Neuronal stem cell (in vitro differentiated cells): Measurements from ENCODE around the gene RSAD2.

ENCODE experiments used
- DNase-seq: peaks from one replicate; pipeline ENCODE4 v3.0.0-alpha.2; 2013; ENCODE audit warnings: low spot score
- H2AFZ ChIP-seq: one replicate; pipeline ENCODE4 v1.6.1; 2013; ENCODE audit warnings: mild to moderate bottlenecking, low read length, inconsistent platforms
- H2AK5ac ChIP-seq: 2 replicates; pipeline ENCODE4 v1.6.1; 2013; ENCODE audit warnings: low read depth, mild to moderate bottlenecking, inconsistent platforms, low read length, moderate library complexity, mixed read lengths
- H2BK120ac ChIP-seq: 2 replicates; pipeline ENCODE4 v1.6.1; 2013; ENCODE audit warnings: low read depth, mild to moderate bottlenecking, inconsistent platforms, low read length, moderate library complexity, mixed read lengths
- H2BK12ac ChIP-seq: one replicate; pipeline ENCODE4 v1.6.1; 2013; ENCODE audit warnings: low read length, inconsistent platforms
- H2BK15ac ChIP-seq: 2 replicates; pipeline ENCODE4 v1.6.1; 2013; ENCODE audit warnings: mild to moderate bottlenecking, low read length, inconsistent platforms, mixed read lengths
- H2BK5ac ChIP-seq: one replicate; pipeline ENCODE4 v1.6.1; 2013; ENCODE audit warnings: inconsistent platforms, mild to moderate bottlenecking, low read length, moderate library complexity
- H3K14ac ChIP-seq: one replicate; pipeline ENCODE4 v1.6.1; 2013; ENCODE audit warnings: low read length, inconsistent platforms
- H3K18ac ChIP-seq: 2 replicates; pipeline ENCODE4 v1.6.1; 2013; ENCODE audit warnings: low read length, inconsistent platforms
- H3K23ac ChIP-seq: 2 replicates; pipeline ENCODE4 v1.6.1; 2013; ENCODE audit warnings: low read depth, mild to moderate bottlenecking, mixed read lengths, low read length, inconsistent platforms; ENCODE audit not compliant: poor library complexity
- H3K27ac ChIP-seq: replicated peaks from 3 replicates; pipeline ENCODE4 v1.5.1; 2013; ENCODE audit warnings: low read length, inconsistent platforms
- H3K27me3 ChIP-seq, 3 experiments: 2 replicates each; pipeline ENCODE4 v1.6.1; 2013; ENCODE audit warnings: low read length in 3 of 3, mild to moderate bottlenecking in 2 of 3, inconsistent platforms in 1 of 3, low read depth in 1 of 3, mixed read lengths in 1 of 3, moderate library complexity in 1 of 3; ENCODE audit not compliant: control insufficient read depth in 3 of 3, insufficient read depth in 3 of 3
- H3K36me3 ChIP-seq, 2 donors: replicated peaks in 1 of 2; 2 replicates each; pipeline ENCODE4 v1.6.1; 2013; ENCODE audit warnings: low read length in 2 of 2; ENCODE audit not compliant: control insufficient read depth in 2 of 2, insufficient read depth in 2 of 2
- H3K4ac ChIP-seq: 2 replicates; pipeline ENCODE4 v1.6.1; 2013; ENCODE audit warnings: inconsistent platforms, mild to moderate bottlenecking, low read length, moderate library complexity
- H3K4me1 ChIP-seq, 2 donors: 1 replicate in 1 of 2; 2 replicates in 1 of 2; pipeline ENCODE4 v1.6.1; 2013; ENCODE audit warnings: low read length in 2 of 2, low read depth in 1 of 2; ENCODE audit not compliant: control insufficient read depth in 2 of 2, insufficient read depth in 1 of 2
- H3K4me2 ChIP-seq: one replicate; pipeline ENCODE4 v1.6.1; 2013; ENCODE audit warnings: mild to moderate bottlenecking, low read length, inconsistent platforms; ENCODE audit not compliant: insufficient read depth, poor library complexity, severe bottlenecking
- H3K4me3 ChIP-seq, 2 donors: 2 replicates each; pipeline ENCODE4 v1.5.1; 2013; ENCODE audit warnings: low read length in 2 of 2, mild to moderate bottlenecking in 2 of 2, inconsistent platforms in 1 of 2, moderate library complexity in 1 of 2
- H3K79me1 ChIP-seq: one replicate; pipeline ENCODE4 v1.6.1; 2013; ENCODE audit warnings: low read depth, mild to moderate bottlenecking, inconsistent platforms, low read length, moderate library complexity
- H3K9ac ChIP-seq: one replicate; pipeline ENCODE4 v1.6.1; 2013; ENCODE audit warnings: mild to moderate bottlenecking, low read depth, low read length, inconsistent platforms; ENCODE audit not compliant: poor library complexity
- H3K9me3 ChIP-seq, 2 donors: replicated peaks in 1 of 2; 2 replicates each; pipeline versions ENCODE3 to v1.6.1; 2013; ENCODE audit warnings: low read length in 2 of 2, mild to moderate bottlenecking in 2 of 2, inconsistent platforms in 1 of 2, low read depth in 1 of 2, mixed read lengths in 1 of 2, moderate library complexity in 1 of 2; ENCODE audit not compliant: control insufficient read depth in 2 of 2, insufficient read depth in 1 of 2
- H4K8ac ChIP-seq: one replicate; pipeline ENCODE4 v1.6.1; 2013; ENCODE audit warnings: low read depth, mild to moderate bottlenecking, inconsistent platforms, low read length, moderate library complexity
- H4K91ac ChIP-seq: one replicate; pipeline ENCODE4 v1.6.1; 2013; ENCODE audit warnings: low read length, low read depth, mild to moderate bottlenecking, inconsistent platforms; ENCODE audit not compliant: poor library complexity
- WGBS, 2 donors: extraction: QIAGEN DNeasy Blood & Tissue Kit; methylation state at CpG; one replicate each; pipeline ENCODE4 v1.1.7; 2013; ENCODE audit warnings: missing lambda C conversion rate in 2 of 2, mixed read lengths in 1 of 2; ENCODE audit not compliant: insufficient read length in 2 of 2, insufficient replicate concordance in 1 of 2; ENCODE audit errors: extremely low coverage in 2 of 2; 5-methylcytosine and 5-hydroxymethylcytosine counted together

RSAD2 gene

DNA sequence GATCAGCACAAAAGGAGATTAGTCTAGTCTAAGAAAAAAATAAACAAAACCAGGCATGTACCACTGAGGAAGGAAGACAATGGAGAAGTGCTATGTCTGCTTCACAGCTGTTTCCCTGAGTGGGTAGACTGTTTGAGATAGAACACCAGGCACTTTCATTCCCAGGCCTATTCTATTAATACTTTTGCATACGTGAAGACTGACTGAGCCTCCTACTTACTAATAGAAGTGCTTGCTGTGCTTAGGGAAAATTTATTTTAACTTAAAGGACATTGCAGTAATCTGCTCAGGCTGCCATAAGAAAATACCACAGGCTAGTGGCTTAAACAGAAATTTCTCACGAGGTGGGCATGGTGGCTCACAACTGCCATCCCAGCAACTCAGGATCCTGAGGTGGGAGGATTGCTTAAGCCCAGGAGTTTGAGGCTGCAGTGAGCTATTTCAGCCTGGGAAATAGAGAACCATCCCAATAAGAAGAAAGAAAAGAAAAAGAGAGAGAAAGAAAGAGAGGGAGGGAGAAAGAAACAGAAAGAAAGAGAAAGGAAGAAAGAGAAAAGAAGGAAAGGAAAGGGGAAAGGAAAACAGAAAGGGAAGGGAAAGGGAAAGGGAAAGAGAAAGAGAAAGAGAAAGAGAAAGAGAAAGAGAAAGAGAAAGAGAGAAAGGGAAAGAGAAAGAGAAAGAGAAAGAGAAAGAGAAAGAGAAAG is 44.8 kb upstream of the RSAD2 start:
- no CpG with 5 or more reads among the region's 2 CpGs for WGBS, 2 donors
- Histone ChIP-seq H3K18ac (no peak overlapping the region), H2BK12ac (no peak overlapping the region), H3K27ac (no peak overlapping the region), H3K9ac (no peak overlapping the region), H3K79me1 (no peaks in the 10 kb centered on the region), H3K36me3 (no peaks in the 10 kb centered on the region), H4K91ac (no peak overlapping the region), H3K4me2 (no peak overlapping the region), H2AK5ac (no peak overlapping the region), H3K23ac (no peak overlapping the region), H2BK15ac (no peak overlapping the region), H2BK120ac (no peak overlapping the region), H3K4me1 (peaks cover 0 to 2% of the 10 kb centered on the region in 2 donors), H3K27me3 (peaks cover 0 to 2% (median 0%) of the 10 kb centered on the region in 3 experiments), H3K9me3 (peaks cover 4 to 19% of the 10 kb centered on the region in 2 donors), H3K14ac (no peak overlapping the region), H3K4ac (no peak overlapping the region), H2AFZ (no peak overlapping the region), H2BK5ac (no peak overlapping the region), H4K8ac (no peak overlapping the region), H3K4me3 (no peak overlapping the region)
- DNase-seq, result no peak

DNA sequence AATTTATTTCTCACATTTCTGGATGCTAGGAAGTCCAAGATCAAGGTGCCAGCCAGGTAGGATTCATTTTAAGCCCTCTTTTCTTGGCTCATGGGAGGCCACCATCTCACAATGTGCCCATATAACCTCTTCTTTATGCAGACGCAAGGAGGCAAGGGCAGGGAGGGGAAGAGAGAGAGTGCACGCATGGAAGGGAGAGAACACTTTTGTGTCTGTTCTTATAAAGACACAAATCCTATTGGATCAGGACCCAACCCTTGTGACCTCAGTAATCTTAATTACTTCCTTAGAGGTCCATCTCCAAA is 44.3 kb upstream of the RSAD2 start:
- no peak overlapping the region for H3K14ac ChIP-seq
- H2BK5ac ChIP-seq, result no peak overlapping the region
- H3K4ac ChIP-seq, result no peak overlapping the region
- H2AK5ac ChIP-seq, result no peak overlapping the region
- H3K4me1 ChIP-seq, result no peaks in the 10 kb centered on the region
- no peak overlapping the region for H2BK12ac ChIP-seq
- no peak overlapping the region for H2AFZ ChIP-seq
- no peak overlapping the region for H3K27ac ChIP-seq
- WGBS, 2 donors, result no CpG with 5 or more reads among the region's 2 CpGs
- no peak overlapping the region for H4K91ac ChIP-seq
- H2BK15ac ChIP-seq, result no peak overlapping the region
- H3K23ac ChIP-seq, result no peak overlapping the region
- peaks cover 0 to 2% (median 0%) of the 10 kb centered on the region in 3 experiments for H3K27me3 ChIP-seq
- no peak overlapping the region for H3K4me2 ChIP-seq
- no peak overlapping the region for H3K9ac ChIP-seq
- no peak overlapping the region for H3K18ac ChIP-seq
- no peaks in the 10 kb centered on the region for H3K79me1 ChIP-seq
- no peak overlapping the region for H4K8ac ChIP-seq
- no peaks in the 10 kb centered on the region for H3K36me3 ChIP-seq
- H3K9me3 ChIP-seq, result peaks cover 4 to 19% of the 10 kb centered on the region in 2 donors
- no peak for DNase-seq
- H2BK120ac ChIP-seq, result no peak overlapping the region
- no peak overlapping the region for H3K4me3 ChIP-seq

DNA sequence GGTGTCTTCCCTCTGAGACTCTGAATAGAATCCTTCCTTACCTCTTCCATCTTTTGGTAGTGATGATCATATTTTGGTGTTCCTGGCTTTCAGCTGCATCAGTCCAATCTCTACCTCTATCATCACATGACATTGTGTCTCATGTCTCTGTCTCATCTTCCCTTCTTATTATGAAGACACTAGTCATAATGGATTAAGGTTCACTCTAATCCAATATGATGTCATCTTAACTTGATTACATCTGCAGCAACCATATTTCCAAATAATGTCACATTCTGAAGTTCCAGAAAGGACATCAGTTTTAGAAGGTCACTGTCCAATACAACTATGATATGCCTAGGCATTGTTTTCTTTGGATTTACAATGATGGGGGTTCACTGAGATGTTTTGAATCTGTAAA is 43.4 kb upstream of the RSAD2 start:
- Histone ChIP-seq H4K91ac (no peak overlapping the region), H3K4me1 (no peaks in the 10 kb centered on the region), H3K4me2 (no peak overlapping the region), H4K8ac (no peak overlapping the region), H2BK5ac (no peak overlapping the region), H3K27me3 (peaks cover 0 to 2% (median 0%) of the 10 kb centered on the region in 3 experiments), H2AK5ac (no peak overlapping the region), H3K9me3 (peaks cover 4 to 19% of the 10 kb centered on the region in 2 donors), H3K14ac (no peak overlapping the region), H3K9ac (no peak overlapping the region), H3K4me3 (no peak overlapping the region), H2BK120ac (no peak overlapping the region), H2BK15ac (no peak overlapping the region), H2AFZ (no peak overlapping the region), H2BK12ac (no peak overlapping the region), H3K36me3 (no peaks in the 10 kb centered on the region), H3K79me1 (no peaks in the 10 kb centered on the region), H3K27ac (no peak overlapping the region), H3K4ac (no peak overlapping the region), H3K23ac (no peak overlapping the region), H3K18ac (no peak overlapping the region)
- DNase-seq, result no peak

DNA sequence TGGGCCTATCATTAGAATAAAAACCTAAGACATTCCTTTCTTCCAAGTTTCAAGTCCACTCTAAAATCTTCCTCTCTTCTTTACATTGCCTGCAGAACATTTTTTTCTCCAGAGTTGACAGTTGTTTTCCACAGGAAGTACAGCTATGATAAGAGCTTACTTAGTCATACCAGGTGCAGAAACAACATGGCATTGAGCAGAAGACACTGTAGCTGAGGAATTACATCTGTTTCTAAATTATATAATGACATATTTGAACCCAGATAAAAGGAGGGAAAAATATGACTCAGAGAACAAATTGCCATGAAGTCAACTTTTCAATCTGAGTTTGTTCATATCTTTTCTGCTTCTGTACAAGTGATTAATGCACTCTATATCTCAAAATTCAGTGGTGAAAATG is 42.1 kb upstream of the RSAD2 start:
- H2AFZ ChIP-seq, result no peak overlapping the region
- H3K79me1 ChIP-seq, result no peaks in the 10 kb centered on the region
- no peak overlapping the region for H4K8ac ChIP-seq
- H3K9me3 ChIP-seq, result peaks cover 4 to 15% of the 10 kb centered on the region in 2 donors
- H2AK5ac ChIP-seq, result no peak overlapping the region
- no peaks in the 10 kb centered on the region for H3K4me1 ChIP-seq
- no peak overlapping the region for H4K91ac ChIP-seq
- no peak overlapping the region for H3K27ac ChIP-seq
- H3K9ac ChIP-seq, result no peak overlapping the region
- H3K27me3 ChIP-seq, result peaks cover 0 to 2% (median 0%) of the 10 kb centered on the region in 3 experiments
- H3K4me3 ChIP-seq, result no peak overlapping the region
- H2BK5ac ChIP-seq, result no peak overlapping the region
- H2BK120ac ChIP-seq, result no peak overlapping the region
- H3K4me2 ChIP-seq, result no peak overlapping the region
- H2BK15ac ChIP-seq, result no peak overlapping the region
- H2BK12ac ChIP-seq, result no peak overlapping the region
- no peak overlapping the region for H3K23ac ChIP-seq
- H3K36me3 ChIP-seq, result no peaks in the 10 kb centered on the region
- DNase-seq, result no peak
- no peak overlapping the region for H3K18ac ChIP-seq
- H3K4ac ChIP-seq, result no peak overlapping the region
- no peak overlapping the region for H3K14ac ChIP-seq
